EL (cell line): ENCODE measurements around the gene LHX6.

Experiments
- DNase-seq: peaks from one replicate; pipeline ENCODE4 v3.0.0-alpha.2; 2016

The LHX6 gene

GRCh38 chr9:122214507-122214906, 14.2 kb downstream of the LHX6 start:
- no peak for DNase-seq

GRCh38 chr9:122213589-122214413, 15.0 kb downstream of the LHX6 start:
- DNase-seq: peak; percentile 34

GRCh38 chr9:122213102-122213588, 15.6 kb downstream of the LHX6 start:
- DNase-seq: no peak

- no peak for DNase-seq
Observed at GRCh38 chr9:122212473-122213004, 16.2 kb downstream of the LHX6 start.

GRCh38 chr9:122209451-122209850, 19.3 kb downstream of the LHX6 start:
- no peak for DNase-seq

GRCh38 chr9:122207096-122207495, 21.7 kb downstream of the LHX6 start:
- DNase-seq: no peak

- peak; percentile 81 for DNase-seq
Observed at GRCh38 chr9:122206118-122207046, 22.4 kb downstream of the LHX6 start.

GRCh38 chr9:122205176-122205575, 23.6 kb downstream of the LHX6 start:
- no peak for DNase-seq

GRCh38 chr9:122204491-122204890, 24.3 kb downstream of the LHX6 start:
- DNase-seq: no peak

- DNase-seq: no peak
Observed at GRCh38 chr9:122204055-122204454, 24.7 kb downstream of the LHX6 start.

- DNase-seq: no peak
Observed at GRCh38 chr9:122202111-122202510, 26.6 kb downstream of the LHX6 start.

GRCh38 chr9:122201641-122202040, 27.1 kb downstream of the LHX6 start:
- DNase-seq: peak; percentile 41

- DNase-seq: peak; percentile 60
Observed at GRCh38 chr9:122200960-122201595, 27.7 kb downstream of the LHX6 start.

GRCh38 chr9:122197882-122198281, 30.9 kb downstream of the LHX6 start:
- DNase-seq: no peak

- no peak for DNase-seq
Observed at GRCh38 chr9:122197426-122197825, 31.3 kb downstream of the LHX6 start.

- DNase-seq: no peak
Observed at GRCh38 chr9:122195875-122196274, 32.9 kb downstream of the LHX6 start.

GRCh38 chr9:122193651-122194050, 35.1 kb downstream of the LHX6 start:
- no peak for DNase-seq

- DNase-seq: no peak
Observed at GRCh38 chr9:122192914-122193525, 35.7 kb downstream of the LHX6 start.

GRCh38 chr9:122192261-122192875, 36.4 kb downstream of the LHX6 start:
- DNase-seq: no peak

GRCh38 chr9:122191584-122191983, 37.2 kb downstream of the LHX6 start:
- DNase-seq: no peak

GRCh38 chr9:122190597-122191381, 38.0 kb downstream of the LHX6 start:
- DNase-seq: peak; percentile 60
